MCF 10A (cell line): ENCODE measurements around the gene GJB1. TPM values are rescaled to one million over a fixed set of nuclear protein-coding genes. Genes with fewer than 3 reads are reported as not detected.

Experiments
- Bru-seq: library from RNA; stranded (reverse); fragments of 400-500 nt; gene quantifications from one replicate; lab custom pipeline; 2021; lab: Mats Ljungman, UMichigan
- BruChase-seq, 2 experiments: library from RNA; stranded (reverse); fragments of 400-500 nt; gene quantifications; one replicate each; lab custom pipeline; 2021; lab: Mats Ljungman, UMichigan
- BruUV-seq: library from RNA; stranded (reverse); fragments of 400-500 nt; replicated peaks from 2 replicates; lab custom pipeline; 2021; lab: Mats Ljungman, UMichigan
- CTCF ChIA-PET: fragments of 300-600 bp; sonication (Branson Sonifier 250); formaldehyde crosslinking; extraction: SDS; loops from one replicate; lab custom pipeline; 2021; ENCODE audit warnings: antibody characterized with exemption, inconsistent platforms; lab: Yijun Ruan, JAX
- POLR2A ChIA-PET: fragments of 300-600, 350-650 bp; sonication (Branson Sonifier 250); formaldehyde crosslinking; extraction: SDS; loops from one replicate; lab custom pipeline; 2020; ENCODE audit warnings: antibody characterized with exemption, inconsistent platforms; lab: Yijun Ruan, JAX
- DNase-seq: peaks from one replicate; pipeline ENCODE4 v3.0.0-alpha.2; 2018; ENCODE audit not compliant: unreplicated experiment
- H3K27ac Mint-ChIP-seq: one replicate; pipeline ENCODE4 v1.8.0; 2022; ENCODE audit warnings: mild to moderate bottlenecking, low read depth, mixed read lengths; ENCODE audit not compliant: unreplicated experiment
- H3K27me3 Mint-ChIP-seq: one replicate; pipeline ENCODE4 v1.8.0; 2022; ENCODE audit warnings: mixed read lengths; ENCODE audit not compliant: insufficient read depth, unreplicated experiment
- H3K36me3 Mint-ChIP-seq: one replicate; pipeline ENCODE4 v1.8.0; 2022; ENCODE audit warnings: mild to moderate bottlenecking, moderate library complexity, mixed read lengths; ENCODE audit not compliant: insufficient read depth, unreplicated experiment
- H3K4me1 Mint-ChIP-seq: one replicate; pipeline ENCODE4 v1.8.0; 2022; ENCODE audit warnings: mixed read lengths; ENCODE audit not compliant: insufficient read depth, unreplicated experiment
- H3K4me3 Mint-ChIP-seq: one replicate; pipeline ENCODE4 v1.8.0; 2022; ENCODE audit warnings: mild to moderate bottlenecking, moderate library complexity, mixed read lengths; ENCODE audit not compliant: unreplicated experiment
- H3K9me3 Mint-ChIP-seq: one replicate; pipeline ENCODE4 v1.8.0; 2022; ENCODE audit warnings: mixed read lengths; ENCODE audit not compliant: unreplicated experiment
- intact Hi-C: fragments of 100-400 bp; cut with micrococcal nuclease; formaldehyde crosslinking; loops from 2 replicates; pipeline ENCODE4 v1.14.1; 2022
- long read RNA-seq: library from polyadenylated mRNA; stranded (forward); transcript quantifications from one replicate; pipeline ENCODE4 v2.0.0, GENCODE V29; 2022
- total RNA-seq: library from RNA; stranded (reverse); gene quantifications from 2 replicates; pipeline ENCODE4 v1.2.3, GENCODE V29; 2022
- TF ChIP-seq, protein P1 (sequence below): fragments of 200-600 bp; IDR thresholded peaks from one replicate; pipeline ENCODE4 v1.8.0; 2022; ENCODE audit warnings: antibody characterized with exemption, mild to moderate bottlenecking; ENCODE audit not compliant: unreplicated experiment

GJB1 gene
- not detected in 2 replicates for total RNA-seq
- not detected for Bru-seq, nascent RNA
- not detected for BruChase-seq, experiment 1, labeled RNA remaining after a 6-hour chase
- BruChase-seq, experiment 2, labeled RNA remaining after a 2-hour chase = not detected
- long read RNA-seq = 0 reads

- Mint-ChIP-seq H3K9me3 (no peaks in the 10 kb centered on the region), H3K27ac (no peak within 1 kb of the TSS), H3K27me3 (peaks cover 40% of the 10 kb centered on the region), H3K36me3 (no peaks in the 10 kb centered on the region), H3K4me1 (no peaks in the 10 kb centered on the region), H3K4me3 (no peak within 1 kb of the TSS)
- POLR2A ChIA-PET = no interaction called here
- BruUV-seq = no TSS peak
- TF ChIP-seq, protein P1, sequence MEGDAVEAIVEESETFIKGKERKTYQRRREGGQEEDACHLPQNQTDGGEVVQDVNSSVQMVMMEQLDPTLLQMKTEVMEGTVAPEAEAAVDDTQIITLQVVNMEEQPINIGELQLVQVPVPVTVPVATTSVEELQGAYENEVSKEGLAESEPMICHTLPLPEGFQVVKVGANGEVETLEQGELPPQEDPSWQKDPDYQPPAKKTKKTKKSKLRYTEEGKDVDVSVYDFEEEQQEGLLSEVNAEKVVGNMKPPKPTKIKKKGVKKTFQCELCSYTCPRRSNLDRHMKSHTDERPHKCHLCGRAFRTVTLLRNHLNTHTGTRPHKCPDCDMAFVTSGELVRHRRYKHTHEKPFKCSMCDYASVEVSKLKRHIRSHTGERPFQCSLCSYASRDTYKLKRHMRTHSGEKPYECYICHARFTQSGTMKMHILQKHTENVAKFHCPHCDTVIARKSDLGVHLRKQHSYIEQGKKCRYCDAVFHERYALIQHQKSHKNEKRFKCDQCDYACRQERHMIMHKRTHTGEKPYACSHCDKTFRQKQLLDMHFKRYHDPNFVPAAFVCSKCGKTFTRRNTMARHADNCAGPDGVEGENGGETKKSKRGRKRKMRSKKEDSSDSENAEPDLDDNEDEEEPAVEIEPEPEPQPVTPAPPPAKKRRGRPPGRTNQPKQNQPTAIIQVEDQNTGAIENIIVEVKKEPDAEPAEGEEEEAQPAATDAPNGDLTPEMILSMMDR = no peak
- intact Hi-C loops = no loop called here
- CTCF ChIA-PET = no interaction called here
- no peak for DNase-seq
Measured at GRCh38 chrX:71222929-71223328, at the start of gene GJB1. TSS of gene GJB1 (plus strand) at chrX:71223224. CDS start at chrX:71223708, 484 bp downstream.

- Mint-ChIP-seq H3K4me1 (no peaks in the 10 kb centered on the region), H3K36me3 (no peaks in the 10 kb centered on the region)
- no TSS peak for BruUV-seq
Measured at GRCh38 chrX:71173440-71173839, 49.6 kb upstream of the GJB1 start.

GRCh38 chrX:71174795-71175194 is 48.2 kb upstream of the GJB1 start:
- BruUV-seq = no TSS peak
- Mint-ChIP-seq H3K27me3 (peaks cover 59% of the 10 kb centered on the region), H3K27ac (no peak overlapping the region)

More at GRCh38 chrX:71173440-71173839, 49.6 kb upstream of the GJB1 start:
- Mint-ChIP-seq H3K4me3 (no peak overlapping the region), H3K27me3 (peaks cover 59% of the 10 kb centered on the region), H3K27ac (no peak overlapping the region), H3K9me3 (no peaks in the 10 kb centered on the region)
- DNase-seq = no peak
- intact Hi-C loops = no loop called here
- TF ChIP-seq, protein P1 = no peak
- POLR2A ChIA-PET = interaction anchor here (0.7 kb wide), 1 partner anchor 110 kb away, joined by 4 read pairs; the partner anchor contains the start of gene NONO
- CTCF ChIA-PET = interaction anchor here (0.6 to 0.8 kb wide), 3 partner anchors 176 to 1660 kb away, joined by 3 read pairs; no protein-coding TSS in a partner anchor

GRCh38 chrX:71175531-71175930 is 47.5 kb upstream of the GJB1 start:
- ChIA-PET CTCF (interaction anchor here (0.8 to 1.8 kb wide), 3 partner anchors 69 to 406 kb away, joined by 4 to 7 read pairs (median 5); no protein-coding TSS in a partner anchor), POLR2A (interaction anchor here (0.7 kb wide), 1 partner anchor 190 kb away, joined by 3 read pairs; the partner anchor contains the start of gene TAF1)
- H3K27me3 Mint-ChIP-seq = peaks cover 59% of the 10 kb centered on the region
- H3K36me3 Mint-ChIP-seq = no peaks in the 10 kb centered on the region
- no peaks in the 10 kb centered on the region for H3K9me3 Mint-ChIP-seq
- no peaks in the 10 kb centered on the region for H3K4me1 Mint-ChIP-seq
- intact Hi-C loops = no loop called here
- no peak overlapping the region for H3K27ac Mint-ChIP-seq
- no peak for DNase-seq
- H3K4me3 Mint-ChIP-seq = no peak overlapping the region
- BruUV-seq = no TSS peak
- TF ChIP-seq, protein P1 = no peak

More at GRCh38 chrX:71174795-71175194, 48.2 kb upstream of the GJB1 start:
- TF ChIP-seq, protein P1 = no peak
- intact Hi-C loops = no loop called here
- ChIA-PET POLR2A (interaction anchor here (0.7 kb wide), 1 partner anchor 191 kb away, joined by 3 read pairs; the partner anchor contains the start of gene TAF1), CTCF (interaction anchor here (1.7 kb wide), 1 partner anchor 204 kb away, joined by 7 read pairs; no protein-coding TSS in a partner anchor)
- Mint-ChIP-seq H3K9me3 (no peaks in the 10 kb centered on the region), H3K4me1 (no peaks in the 10 kb centered on the region), H3K4me3 (no peak overlapping the region), H3K36me3 (no peaks in the 10 kb centered on the region)
- no peak for DNase-seq
